KMS-11 (cell line): Measurements from ENCODE around the gene MGA.

Experiments
- H2AFZ ChIP-seq: fragments of 200-600 bp; sonication (generic); 2 replicates; pipeline ENCODE4 v1.6.1; 2016; ENCODE audit warnings: antibody characterized with exemption, mixed run types, low read depth
- H3K27ac ChIP-seq: fragments of 200-600 bp; sonication (generic); 2 replicates; pipeline ENCODE4 v1.6.1; 2016; ENCODE audit warnings: mild to moderate bottlenecking, mixed run types
- H3K27me3 ChIP-seq: fragments of 200-600 bp; sonication (generic); 2 replicates; pipeline ENCODE4 v1.6.1; 2017; ENCODE audit warnings: mild to moderate bottlenecking, low read depth, mixed run types, moderate library complexity; ENCODE audit not compliant: insufficient read depth
- H3K36me3 ChIP-seq: fragments of 200-600 bp; sonication (generic); 2 replicates; pipeline ENCODE4 v1.6.1; 2017; ENCODE audit warnings: mild to moderate bottlenecking, mixed run types; ENCODE audit not compliant: insufficient read depth
- H3K4me1 ChIP-seq: fragments of 200-600 bp; sonication (generic); 2 replicates; pipeline ENCODE4 v1.6.1; 2016; ENCODE audit warnings: mild to moderate bottlenecking, low read depth, mixed run types; ENCODE audit not compliant: poor library complexity, severe bottlenecking
- H3K4me2 ChIP-seq: fragments of 200-600 bp; sonication (generic); 2 replicates; pipeline ENCODE4 v1.7.0; 2016; ENCODE audit warnings: mild to moderate bottlenecking, mixed run types
- H3K4me3 ChIP-seq: fragments of 200-600 bp; sonication (generic); IDR thresholded peaks from 2 replicates; pipeline ENCODE4 v1.6.1; 2017; ENCODE audit warnings: low read depth, low read length, mixed read lengths; ENCODE audit not compliant: insufficient read depth
- H3K79me2 ChIP-seq: fragments of 200-600 bp; sonication (generic); 2 replicates; pipeline ENCODE4 v1.6.1; 2016; ENCODE audit warnings: low read depth, mixed run types; ENCODE audit not compliant: insufficient read depth
- H3K9ac ChIP-seq: fragments of 200-600 bp; sonication (generic); 2 replicates; pipeline ENCODE4 v1.6.1; 2016; ENCODE audit warnings: mild to moderate bottlenecking, mixed run types
- H4K20me1 ChIP-seq: fragments of 200-600 bp; sonication (generic); 2 replicates; pipeline ENCODE4 v1.6.1; 2016; ENCODE audit warnings: mild to moderate bottlenecking, mixed run types; ENCODE audit not compliant: insufficient read depth
- CTCF ChIP-seq: fragments of 200-600 bp; sonication (generic); conservative IDR thresholded peaks from 2 replicates; pipeline ENCODE4 v1.6.1; 2017; ENCODE audit warnings: low read depth, mild to moderate bottlenecking, antibody characterized with exemption, low read length, moderate library complexity, mixed read lengths

MGA gene

GRCh38 chr15:41801185-41801584, 141.0 kb downstream of the MGA start:
- H3K4me1 ChIP-seq, result peaks cover 35% of the 10 kb centered on the region

GRCh38 chr15:41801850-41802455, 141.7 kb downstream of the MGA start:
- Histone ChIP-seq H4K20me1 (no peaks in the 10 kb centered on the region), H3K9ac (no peak overlapping the region), H3K4me1 (peaks cover 29% of the 10 kb centered on the region), H3K27ac (no peak overlapping the region), H2AFZ (no peak overlapping the region), H3K4me2 (no peak overlapping the region), H3K27me3 (no peaks in the 10 kb centered on the region), H3K4me3 (no peak overlapping the region), H3K36me3 (no peaks in the 10 kb centered on the region), H3K79me2 (no peaks in the 10 kb centered on the region)
- no peak for TF ChIP-seq CTCF

More at GRCh38 chr15:41801185-41801584, 141.0 kb downstream of the MGA start:
- no peak overlapping the region for H3K4me3 ChIP-seq
- no peak overlapping the region for H2AFZ ChIP-seq
- H3K36me3 ChIP-seq, result no peaks in the 10 kb centered on the region
- TF ChIP-seq CTCF, result no peak
- H3K79me2 ChIP-seq, result no peaks in the 10 kb centered on the region
- H3K27me3 ChIP-seq, result no peaks in the 10 kb centered on the region
- no peak overlapping the region for H3K4me2 ChIP-seq
- H4K20me1 ChIP-seq, result no peaks in the 10 kb centered on the region
- no peak overlapping the region for H3K27ac ChIP-seq
- no peak overlapping the region for H3K9ac ChIP-seq

- Histone ChIP-seq H4K20me1 (no peaks in the 10 kb centered on the region), H3K9ac (no peak overlapping the region), H3K4me2 (no peak overlapping the region), H2AFZ (no peak overlapping the region), H3K27me3 (no peaks in the 10 kb centered on the region), H3K36me3 (no peaks in the 10 kb centered on the region), H3K4me1 (peaks cover 8% of the 10 kb centered on the region), H3K79me2 (no peaks in the 10 kb centered on the region), H3K27ac (no peak overlapping the region), H3K4me3 (no peak overlapping the region)
- no peak for TF ChIP-seq CTCF
These were observed 144.2 kb downstream of the MGA start for GRCh38 chr15:41804361-41804760.

- no peak overlapping the region for H2AFZ ChIP-seq
- H3K4me3 ChIP-seq, result no peak overlapping the region
- no peak for TF ChIP-seq CTCF
- no peak overlapping the region for H3K27ac ChIP-seq
- H3K36me3 ChIP-seq, result no peaks in the 10 kb centered on the region
- no peak overlapping the region for H3K9ac ChIP-seq
- no peaks in the 10 kb centered on the region for H3K79me2 ChIP-seq
- no peak overlapping the region for H3K4me2 ChIP-seq
- H4K20me1 ChIP-seq, result no peaks in the 10 kb centered on the region
- peaks cover under 1% of the 10 kb centered on the region for H3K4me1 ChIP-seq
- no peaks in the 10 kb centered on the region for H3K27me3 ChIP-seq
These were observed 144.9 kb downstream of the MGA start for GRCh38 chr15:41804916-41805666.
